GM06990 (cell line): ENCODE measurements around the gene AGAP1.

Source experiments
- DNase-seq: peaks from one replicate; pipeline ENCODE4 v3.0.0-alpha.2; 2011; ENCODE audit not compliant: insufficient read length; ENCODE audit errors: extremely low read depth
- H3K27me3 ChIP-seq: replicated peaks from 2 replicates; pipeline ENCODE4 v1.6.0; 2011; ENCODE audit warnings: low read length; ENCODE audit not compliant: control insufficient read depth, insufficient read depth
- H3K36me3 ChIP-seq: 2 replicates; pipeline ENCODE4 v1.5.1; 2011; ENCODE audit warnings: low read length; ENCODE audit not compliant: control insufficient read depth, insufficient read depth
- H3K4me3 ChIP-seq: replicated peaks from 2 replicates; pipeline ENCODE4 v1.5.1; 2011; ENCODE audit warnings: low read depth, mild to moderate bottlenecking, control low read depth, low read length
- TF ChIP-seq, protein P1 (sequence below): IDR thresholded peaks from 2 replicates; pipeline ENCODE4 v1.5.1; 2011; ENCODE audit warnings: low read length, control low read depth, mild to moderate bottlenecking, inconsistent platforms; ENCODE audit not compliant: insufficient read depth, poor library complexity, severe bottlenecking

Gene AGAP1

DNA sequence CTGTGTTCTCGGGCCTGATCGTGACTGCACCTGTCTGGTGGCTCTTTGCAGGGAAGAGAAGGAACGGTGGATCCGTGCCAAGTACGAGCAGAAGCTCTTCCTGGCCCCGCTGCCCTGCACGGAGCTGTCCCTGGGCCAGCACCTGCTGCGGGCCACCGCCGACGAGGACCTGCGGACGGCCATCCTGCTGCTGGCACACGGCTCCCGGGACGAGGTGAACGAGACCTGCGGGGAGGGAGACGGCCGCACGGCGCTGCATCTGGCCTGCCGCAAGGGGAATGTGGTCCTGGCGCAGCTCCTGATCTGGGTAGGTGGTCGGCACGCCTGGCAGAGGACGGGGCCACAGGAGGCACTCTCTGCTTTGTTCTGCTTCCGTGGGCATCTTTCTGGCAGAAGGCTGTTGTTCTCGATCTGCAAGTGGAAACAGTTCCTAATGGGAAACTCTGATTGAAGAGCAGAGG is 626.3 kb downstream of the AGAP1 start:
- Histone ChIP-seq H3K36me3 (no peaks in the 10 kb centered on the region), H3K27me3 (no peaks in the 10 kb centered on the region), H3K4me3 (no peak overlapping the region)
- TF ChIP-seq, protein P1, sequence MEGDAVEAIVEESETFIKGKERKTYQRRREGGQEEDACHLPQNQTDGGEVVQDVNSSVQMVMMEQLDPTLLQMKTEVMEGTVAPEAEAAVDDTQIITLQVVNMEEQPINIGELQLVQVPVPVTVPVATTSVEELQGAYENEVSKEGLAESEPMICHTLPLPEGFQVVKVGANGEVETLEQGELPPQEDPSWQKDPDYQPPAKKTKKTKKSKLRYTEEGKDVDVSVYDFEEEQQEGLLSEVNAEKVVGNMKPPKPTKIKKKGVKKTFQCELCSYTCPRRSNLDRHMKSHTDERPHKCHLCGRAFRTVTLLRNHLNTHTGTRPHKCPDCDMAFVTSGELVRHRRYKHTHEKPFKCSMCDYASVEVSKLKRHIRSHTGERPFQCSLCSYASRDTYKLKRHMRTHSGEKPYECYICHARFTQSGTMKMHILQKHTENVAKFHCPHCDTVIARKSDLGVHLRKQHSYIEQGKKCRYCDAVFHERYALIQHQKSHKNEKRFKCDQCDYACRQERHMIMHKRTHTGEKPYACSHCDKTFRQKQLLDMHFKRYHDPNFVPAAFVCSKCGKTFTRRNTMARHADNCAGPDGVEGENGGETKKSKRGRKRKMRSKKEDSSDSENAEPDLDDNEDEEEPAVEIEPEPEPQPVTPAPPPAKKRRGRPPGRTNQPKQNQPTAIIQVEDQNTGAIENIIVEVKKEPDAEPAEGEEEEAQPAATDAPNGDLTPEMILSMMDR = no peak
- no peak for DNase-seq

DNA sequence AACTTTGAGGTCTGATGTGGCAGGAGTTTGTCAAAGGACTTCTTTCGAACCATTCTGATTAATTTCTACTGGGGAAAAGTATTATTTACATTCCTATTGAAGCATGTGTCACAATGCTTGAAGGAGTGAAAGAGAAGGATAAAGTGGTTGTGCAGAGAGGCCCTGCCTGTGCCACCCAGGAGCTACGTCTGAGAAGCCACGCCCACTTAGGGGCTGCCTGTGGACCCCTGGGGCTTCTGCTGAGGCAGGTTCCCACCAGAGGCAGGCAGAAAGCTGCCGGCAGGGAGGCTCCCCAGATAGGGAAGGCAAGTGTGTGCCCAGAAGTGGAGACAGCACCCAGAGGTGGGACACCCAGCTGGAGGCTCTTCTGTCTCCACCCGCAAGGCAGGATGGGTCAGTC is 627.0 kb downstream of the AGAP1 start:
- TF ChIP-seq, protein P1 = no peak
- H3K4me3 ChIP-seq = no peak overlapping the region
- no peaks in the 10 kb centered on the region for H3K36me3 ChIP-seq
- H3K27me3 ChIP-seq = no peaks in the 10 kb centered on the region
- no peak for DNase-seq

DNA sequence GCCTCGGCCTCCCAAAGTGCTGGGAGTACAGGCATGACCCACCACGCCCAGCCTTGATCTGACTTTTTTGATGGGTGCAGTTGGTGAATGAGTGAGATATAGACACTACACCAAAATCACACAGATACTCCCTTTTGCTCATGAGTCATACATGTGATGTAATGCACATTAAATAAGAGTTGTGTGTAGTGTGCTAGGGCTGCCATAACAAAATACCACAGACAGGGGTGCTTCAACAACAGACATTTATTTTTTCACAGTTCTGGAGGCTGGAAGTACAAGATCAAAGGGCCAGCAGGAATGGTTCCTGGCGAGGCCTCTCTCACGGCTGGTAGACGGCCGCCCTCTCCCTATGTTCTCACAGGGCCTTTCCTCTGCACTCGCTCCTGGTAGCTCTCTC is 627.7 kb downstream of the AGAP1 start:
- Histone ChIP-seq H3K36me3 (no peaks in the 10 kb centered on the region), H3K4me3 (no peak overlapping the region), H3K27me3 (no peaks in the 10 kb centered on the region)
- DNase-seq = no peak
- TF ChIP-seq, protein P1 = no peak

DNA sequence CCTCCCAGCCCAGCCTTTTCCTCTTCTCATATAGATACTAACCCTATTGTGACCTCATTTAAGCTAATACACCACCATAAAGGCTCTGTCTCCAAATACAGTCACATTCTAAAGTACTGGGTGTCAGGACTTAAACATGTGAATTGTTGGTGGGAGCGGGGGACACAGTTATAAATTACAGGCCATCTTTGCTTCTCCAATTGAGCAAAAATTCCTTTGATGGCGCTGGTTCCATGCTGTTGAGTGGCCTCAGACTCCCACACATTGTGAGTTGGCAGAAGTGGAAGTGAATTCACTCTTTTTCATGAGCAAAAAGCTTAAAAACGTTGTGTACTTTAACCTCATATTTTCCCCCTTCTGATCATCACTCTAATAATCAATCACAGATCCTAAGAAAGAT is 628.4 kb downstream of the AGAP1 start:
- Histone ChIP-seq H3K36me3 (no peaks in the 10 kb centered on the region), H3K27me3 (no peaks in the 10 kb centered on the region), H3K4me3 (no peak overlapping the region)
- TF ChIP-seq, protein P1 = no peak
- no peak for DNase-seq

DNA sequence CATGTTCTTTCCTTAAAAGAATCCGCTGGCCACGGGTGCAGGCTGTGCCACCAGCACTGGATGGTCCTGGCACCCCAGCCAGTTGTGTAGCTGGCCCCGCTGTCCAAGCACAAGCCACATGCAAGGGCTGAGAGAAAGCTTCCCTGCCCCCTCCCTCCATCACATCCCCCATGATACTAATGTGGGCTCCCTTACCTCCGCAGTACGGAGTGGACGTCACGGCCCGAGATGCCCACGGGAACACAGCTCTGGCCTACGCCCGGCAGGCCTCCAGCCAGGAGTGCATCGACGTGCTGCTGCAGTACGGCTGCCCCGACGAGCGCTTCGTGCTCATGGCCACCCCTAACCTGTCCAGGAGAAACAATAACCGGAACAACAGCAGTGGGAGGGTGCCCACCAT is 629.9 kb downstream of the AGAP1 start:
- DNase-seq = no peak
- no peak overlapping the region for H3K4me3 ChIP-seq
- TF ChIP-seq, protein P1 = no peak
- H3K36me3 ChIP-seq = no peaks in the 10 kb centered on the region
- H3K27me3 ChIP-seq = no peaks in the 10 kb centered on the region
